ENCODE measurements around the gene AQP5. TPM values are rescaled to one million over a fixed set of nuclear protein-coding genes. Genes with fewer than 3 reads are reported as not detected.

The AQP5 gene
- total and polyA plus RNA-seq, 4 donors = 7.5 to 57.1 (median 35.2) TPM

GRCh38 chr12:49961993-49962764 is 507 bp downstream of the AQP5 start:
- no peaks in the 10 kb centered on the region for H3K36me3 ChIP-seq (ENCODE audit: control insufficient read depth in 4 of 4, insufficient read depth in 4 of 4, low read length in 4 of 4)
- no peak for ATAC-seq (ENCODE audit: insufficient read depth, low FRiP score)
- 55 to 60% methylated on average over 36 to 37 of the region's 37 CpGs for WGBS, 2 donors
- no peaks in the 10 kb centered on the region for H3K9me3 ChIP-seq (ENCODE audit: control insufficient read depth in 4 of 4, insufficient read depth in 3 of 4, low read length in 3 of 4)
- peaks cover 0 to 21% (median 7%) of the 10 kb centered on the region in 5 donors for H3K4me1 ChIP-seq (ENCODE audit: control insufficient read depth in 5 of 5, insufficient read depth in 5 of 5, low read length in 5 of 5)
- peak overlapping the region in 1 of 2 donors; percentile 23 for H3K27ac ChIP-seq (ENCODE audit: low read depth in 1 of 2, low read length in 1 of 2)
- no peak for DNase-seq
- no peak overlapping the region for H3K4me3 ChIP-seq
- peaks cover 0 to 27% (median 24%) of the 10 kb centered on the region in 3 donors for H3K27me3 ChIP-seq (ENCODE audit: control insufficient read depth in 3 of 3, insufficient read depth in 3 of 3, low read length in 2 of 3)
- no peak overlapping the region for H3K9ac ChIP-seq (ENCODE audit: insufficient read depth in 1 of 2, low read length in 2 of 2)
- TF ChIP-seq CTCF (IDR thresholded peaks at IDR 0.05; ENCODE audit: control extremely low read depth, extremely low read depth) = no peak

GRCh38 chr12:49962861-49963765 is 1.4 kb downstream of the AQP5 start:
- H3K9me3 ChIP-seq (ENCODE audit: control insufficient read depth in 4 of 4, insufficient read depth in 3 of 4, low read length in 3 of 4) = no peaks in the 10 kb centered on the region
- peak overlapping the region in 1 of 2 donors; percentile 17 for H3K27ac ChIP-seq (ENCODE audit: low read depth in 1 of 2, low read length in 1 of 2)
- TF ChIP-seq CTCF (IDR thresholded peaks at IDR 0.05; ENCODE audit: control extremely low read depth, extremely low read depth) = no peak
- WGBS, 2 donors = 71 to 81% methylated on average over 20 to 21 of the region's 21 CpGs
- H3K4me3 ChIP-seq = no peak overlapping the region
- DNase-seq (peak in 2 of 3 donors; percentile 11 to 59), ATAC-seq (ENCODE audit: insufficient read depth, low FRiP score) (no peak)
- no peaks in the 10 kb centered on the region for H3K36me3 ChIP-seq (ENCODE audit: control insufficient read depth in 4 of 4, insufficient read depth in 4 of 4, low read length in 4 of 4)
- peaks cover 0 to 28% (median 8%) of the 10 kb centered on the region in 5 donors for H3K4me1 ChIP-seq (ENCODE audit: control insufficient read depth in 5 of 5, insufficient read depth in 5 of 5, low read length in 5 of 5)
- peaks cover 0 to 24% (median 21%) of the 10 kb centered on the region in 3 donors for H3K27me3 ChIP-seq (ENCODE audit: control insufficient read depth in 3 of 3, insufficient read depth in 3 of 3, low read length in 2 of 3)
- no peak overlapping the region for H3K9ac ChIP-seq (ENCODE audit: insufficient read depth in 1 of 2, low read length in 2 of 2)

GRCh38 chr12:49963976-49964815 is 2.5 kb downstream of the AQP5 start:
- Histone ChIP-seq H3K9ac (ENCODE audit: insufficient read depth in 1 of 2, low read length in 2 of 2) (no peak overlapping the region), H3K36me3 (ENCODE audit: control insufficient read depth in 4 of 4, insufficient read depth in 4 of 4, low read length in 4 of 4) (no peaks in the 10 kb centered on the region), H3K27ac (ENCODE audit: low read depth in 1 of 2, low read length in 1 of 2) (no peak overlapping the region), H3K9me3 (ENCODE audit: control insufficient read depth in 4 of 4, insufficient read depth in 3 of 4, low read length in 3 of 4) (no peaks in the 10 kb centered on the region), H3K4me3 (no peak overlapping the region), H3K4me1 (ENCODE audit: control insufficient read depth in 5 of 5, insufficient read depth in 5 of 5, low read length in 5 of 5) (peaks cover 0 to 29% (median 8%) of the 10 kb centered on the region in 5 donors), H3K27me3 (ENCODE audit: control insufficient read depth in 3 of 3, insufficient read depth in 3 of 3, low read length in 2 of 3) (peaks cover 0 to 29% (median 22%) of the 10 kb centered on the region in 3 donors)
- DNase-seq = no peak
- TF ChIP-seq CTCF (IDR thresholded peaks at IDR 0.05; ENCODE audit: control extremely low read depth, extremely low read depth) = no peak
- ATAC-seq (ENCODE audit: insufficient read depth, low FRiP score) = no peak
- 83 to 85% methylated on average over 17 of the region's 17 CpGs for WGBS, 2 donors
